K562 (cell line): ENCODE measurements around the gene FXR1. TPM values are rescaled to one million over a fixed set of nuclear protein-coding genes. Genes with fewer than 3 reads are reported as not detected.

ENCODE experiments used
- ATAC-seq: fragments of 200-7000 bp; cut with Tn5 transposase; 3 replicates; pipeline ENCODE4 v1.9.1; 2020; ENCODE audit warnings: moderate library complexity
- BruUV-seq: library from RNA; stranded (reverse); fragments of 400-500 nt; replicated peaks from 2 replicates; lab custom pipeline; 2021; lab: Mats Ljungman, UMichigan
- CTCF ChIA-PET: fragments of 300-600 bp; formaldehyde crosslinking; extraction: SDS; loops from one replicate; lab custom pipeline; 2021; ENCODE audit warnings: low intra/inter-chr PET ratio; lab: Yijun Ruan, JAX
- POLR2A ChIA-PET: fragments of 300-600, 350-650 bp; sonication (Branson Sonifier 250); formaldehyde crosslinking; extraction: SDS; loops from one replicate; lab custom pipeline; 2021; ENCODE audit warnings: antibody characterized with exemption, inconsistent platforms; lab: Yijun Ruan, JAX
- DNase-seq, 4 experiments: peaks; one replicate each; pipeline versions ENCODE4 v3.0.0 to v3.0.0-alpha.2; 2011 to 2018; ENCODE audit warnings: low spot score in 3 of 4, mixed read lengths in 3 of 4; ENCODE audit errors: extremely low read depth in 1 of 4
- FAIRE-seq: peaks from 2 replicates; lab custom pipeline; 2011; peaks lifted over from hg19 to GRCh38; lab: Jason Lieb, UNC
- H2AFZ ChIP-seq: 2 replicates; pipeline ENCODE4 v1.6.0; 2011; ENCODE audit warnings: low read depth, low read length, control low read depth, inconsistent platforms
- H3K27ac ChIP-seq: fragments of 200-600 bp; 3 replicates; pipeline ENCODE4 v1.8.0; 2011; ENCODE audit warnings: low read depth, mild to moderate bottlenecking, control low read depth, inconsistent platforms, low read length, moderate library complexity, mixed read lengths; ENCODE audit errors: extremely low read depth
- H3K27me3 ChIP-seq, 2 experiments: fragments of 300-600 bp in 1 of 2; 2 replicates in 1 of 2; 3 replicates in 1 of 2; pipeline versions ENCODE4 v1.6.0 to v1.8.0; 2011; ENCODE audit warnings: inconsistent platforms in 2 of 2, low read length in 2 of 2, mild to moderate bottlenecking in 1 of 2, mixed read lengths in 1 of 2, moderate library complexity in 1 of 2; ENCODE audit not compliant: control insufficient read depth in 2 of 2, insufficient read depth in 2 of 2
- H3K36me3 ChIP-seq: fragments of 300-600 bp; 3 replicates; pipeline ENCODE4 v1.8.0; 2011; ENCODE audit warnings: mild to moderate bottlenecking, low read length, inconsistent platforms; ENCODE audit not compliant: control insufficient read depth, insufficient read depth
- H3K4me1 ChIP-seq, 2 experiments: fragments of 200-600 bp in 1 of 2; replicated peaks in 1 of 2; 2 replicates in 1 of 2; 3 replicates in 1 of 2; pipeline versions ENCODE4 v1.5.1 to v1.8.0; 2011; ENCODE audit warnings: inconsistent platforms in 2 of 2, low read length in 2 of 2, mild to moderate bottlenecking in 1 of 2, mixed read lengths in 1 of 2, moderate library complexity in 1 of 2; ENCODE audit not compliant: control insufficient read depth in 2 of 2, insufficient read depth in 2 of 2
- H3K4me2 ChIP-seq: 2 replicates; pipeline ENCODE4 v1.6.1; 2011; ENCODE audit warnings: low read length, control low read depth, inconsistent platforms, mixed read lengths; ENCODE audit not compliant: insufficient read depth
- H3K4me3 ChIP-seq: fragments of 200-600 bp; sonication (generic), shearing (Covaris generic); 2 replicates; pipeline ENCODE4 v1.5.1; 2016; ENCODE audit warnings: control low read depth, inconsistent platforms
- H3K79me2 ChIP-seq: fragments of 200-600 bp; 3 replicates; pipeline ENCODE4 v1.8.0; 2011; ENCODE audit warnings: low read length, inconsistent platforms; ENCODE audit not compliant: control insufficient read depth, insufficient read depth
- H3K9ac ChIP-seq, 2 experiments: 2 replicates each; pipeline versions ENCODE4 v1.6.0 to v1.6.1; 2011; ENCODE audit warnings: low read depth in 2 of 2, low read length in 2 of 2, control low read depth in 1 of 2, inconsistent platforms in 1 of 2, mild to moderate bottlenecking in 1 of 2, mixed read lengths in 1 of 2; ENCODE audit not compliant: insufficient read depth in 1 of 2
- H3K9me1 ChIP-seq: one replicate; pipeline ENCODE4 v1.6.0; 2011; ENCODE audit warnings: inconsistent platforms, mild to moderate bottlenecking, low read length, moderate library complexity; ENCODE audit not compliant: control insufficient read depth, insufficient read depth
- H3K9me3 ChIP-seq: replicated peaks from 2 replicates; pipeline ENCODE4 v1.5.1; 2011; ENCODE audit warnings: low read depth, low read length, inconsistent platforms; ENCODE audit not compliant: control insufficient read depth, insufficient read depth
- H4K20me1 ChIP-seq: replicated peaks from 2 replicates; pipeline ENCODE4 v1.6.1; 2011; ENCODE audit warnings: low read length, inconsistent platforms, mixed read lengths; ENCODE audit not compliant: control insufficient read depth, insufficient read depth
- MCM7 ChIP-seq, 2 experiments: fragments of 450-650 bp; IDR thresholded peaks; 2 replicates each; pipeline ENCODE4 v1.6.1; 2016 to 2018
- POLR2H ChIP-seq: IDR thresholded peaks from 2 replicates; pipeline ENCODE4 v1.6.1; 2016; ENCODE audit warnings: missing genetic modification characterization, low read depth, mild to moderate bottlenecking, control low read depth, missing compliant biosample characterization, moderate library complexity
- PRDM10 ChIP-seq: fragments of 450-650 bp; IDR thresholded peaks from 2 replicates; pipeline ENCODE4 v1.6.1; 2018; ENCODE audit not compliant: partially characterized antibody
- ZBTB17 ChIP-seq: fragments of 450-650 bp; formaldehyde crosslinking; IDR thresholded peaks from 2 replicates; pipeline ENCODE4 v1.4.0; 2020; ENCODE audit warnings: mild to moderate bottlenecking
- ZBTB40 ChIP-seq, 2 experiments: fragments of 450-650 bp in 1 of 2; sonication (generic) in 1 of 2; formaldehyde crosslinking in 1 of 2; IDR thresholded peaks; 2 replicates each; pipeline versions ENCODE4 v1.7.1 to v1.9.0; 2016 to 2022; ENCODE audit warnings: inconsistent platforms in 1 of 2, mild to moderate bottlenecking in 1 of 2, missing genetic modification reagents in 1 of 2
- ZNF699 ChIP-seq: fragments of 250-450 bp; sonication (Bioruptor Pico); IDR thresholded peaks from 2 replicates; pipeline ENCODE4 v1.8.0; 2021; ENCODE audit warnings: mild to moderate bottlenecking, moderate library complexity; ENCODE audit not compliant: insufficient replicate concordance
- WGBS: fragments of 100-300 bp; shearing (Covaris generic); methylation state at CpG from one replicate; pipeline ENCODE4 v1.1.6; 2016; ENCODE audit warnings: low coverage, mixed read lengths; ENCODE audit not compliant: insufficient coverage; ENCODE audit errors: missing lambda C conversion rate; 5-methylcytosine and 5-hydroxymethylcytosine counted together
- in situ Hi-C: fragments of 300-500 bp; cut with MboI; formaldehyde crosslinking; loops from 4 replicates; pipeline ENCODE4 v1.15.0; 2018; ENCODE audit warnings: inconsistent platforms, mixed read lengths
- intact Hi-C: fragments of 100-400 bp; cut with micrococcal nuclease; formaldehyde crosslinking; loops from 2 replicates; pipeline ENCODE4 v1.14.2; 2022
- polyA plus RNA-seq, 8 experiments: library from polyadenylated mRNA; depleted of rRNA in 4 of 8; stranded (reverse) in 5 of 8; unstranded in 3 of 8; fragments of >200 nt; fragmentation: Nextera tagmentation in 2 of 8; fragmentation: Illumina TruSeq in 1 of 8; extraction: Ambion mirVana in 2 of 8; extraction: Trizol in 1 of 8; gene quantifications; 2 replicates each; pipeline versions ENCODE4 v1.2.1 to v1.2.3, GENCODE V29; 2011 to 2014; ENCODE audit warnings: inconsistent platforms in 1 of 8, missing spikeins in 1 of 8
- total RNA-seq, 7 experiments: library from RNA; depleted of rRNA in 6 of 7; stranded (reverse); fragments of >200 nt in 6 of 7; fragmentation: Illumina TruSeq in 2 of 7; extraction: Trizol in 2 of 7; gene quantifications; 2 replicates each; pipeline versions ENCODE4 v1.2.1 to v1.2.3, GENCODE V29; 2011 to 2021; ENCODE audit warnings: low replicate concordance in 1 of 7

Gene FXR1
- total and polyA plus RNA-seq, 9 of the 15 experiments (the other 6 are each of a cell fraction or from before 2014, with no cell fraction given), result 59.4 to 177 (median 136) TPM

GRCh38 chr3:180911876-180912303 lies 580 bp upstream of the FXR1 start:
- in situ Hi-C loops, result no loop called here
- no peaks in the 10 kb centered on the region for H3K27me3 ChIP-seq
- peaks cover 3% of the 10 kb centered on the region for H3K9me1 ChIP-seq
- H3K4me1 ChIP-seq, result peaks cover 3 to 12% of the 10 kb centered on the region in 2 experiments; a peak in 3 of 5 replicates
- peak overlapping the region; percentile 97 to 100 for H3K9ac ChIP-seq
- TF ChIP-seq PRDM10, result peak; percentile 71
- no peak for TF ChIP-seq ZNF699 (CRISPR knock-in tag)
- 0 out of 2 replicates have a peak, but pooled peaks have one; percentile 3 for TF ChIP-seq POLR2H
- TF ChIP-seq ZBTB17 (CRISPR knock-in tag), result peak; percentile 58; the same call in 1 of the 2 replicates
- TF ChIP-seq MCM7 (IDR thresholded peaks at IDR 0.05), result no peak
- peak; percentile 48; the same call in 1 of the 2 replicates for TF ChIP-seq ZBTB40 (IDR thresholded peaks at IDR 0.05)
- no peak for TF ChIP-seq ZBTB40 (CRISPR knock-in tag; IDR thresholded peaks at IDR 0.05)
- H2AFZ ChIP-seq, result peak overlapping the region; percentile 99
- 17% methylated on average over 6 of the region's 6 CpGs for WGBS
- peaks cover 33% of the 10 kb centered on the region for H4K20me1 ChIP-seq
- no peak for DNase-seq
- no TSS peak for BruUV-seq
- POLR2A ChIA-PET, result interaction anchor here (2.2 to 2.8 kb wide), 2 partner anchors 10 to 14 kb away, joined by 6 to 15 read pairs; no protein-coding TSS in a partner anchor
- H3K9me3 ChIP-seq, result no peaks in the 10 kb centered on the region
- no peak for FAIRE-seq
- peak overlapping the region; percentile 99 for H3K4me3 ChIP-seq
- H3K27ac ChIP-seq, result peak overlapping the region; percentile 100
- peaks cover 45% of the 10 kb centered on the region for H3K79me2 ChIP-seq
- H3K4me2 ChIP-seq, result peak overlapping the region; percentile 92
- ATAC-seq, result peak; percentile 1; the same call in 1 of the 3 replicates
- intact Hi-C loops, result loop anchor here (2.0 to 10.0 kb wide), 3 partner anchors 77 to 793 kb away; partner anchors contain the start of gene DNAJC19
- H3K36me3 ChIP-seq, result peaks cover 31% of the 10 kb centered on the region
- CTCF ChIA-PET, result no interaction called here
